HepG2 (cell line): ENCODE data around the gene NLRC5. TPM values are rescaled to one million over a fixed set of nuclear protein-coding genes. Genes with fewer than 3 reads are reported as not detected.

Source experiments
- BRD4 ChIP-seq: sonication (generic); formaldehyde crosslinking; IDR thresholded peaks from 2 replicates; pipeline ENCODE4 v1.4.0; 2020; ENCODE audit warnings: missing genetic modification reagents
- CCAR2 ChIP-seq: fragments of 200-400 bp; formaldehyde crosslinking; optimal IDR thresholded peaks from 2 replicates; pipeline ENCODE3; 2018; ENCODE audit warnings: low read depth, mild to moderate bottlenecking, low read length, moderate library complexity
- ETV5 ChIP-seq: IDR thresholded peaks from 2 replicates; pipeline ENCODE4 v1.6.1; 2018; ENCODE audit warnings: missing biosample characterization, missing genetic modification reagents, inconsistent platforms, borderline replicate concordance
- FOXA1 ChIP-seq, 2 experiments: fragments of 450-650 bp in 1 of 2; sonication (generic) in 1 of 2; formaldehyde crosslinking in 1 of 2; IDR thresholded peaks; 2 replicates each; pipeline versions ENCODE4 v1.4.0 to v1.6.1; 2016 to 2020; ENCODE audit warnings: missing genetic modification reagents in 1 of 2
- GMEB1 ChIP-seq: sonication (generic); formaldehyde crosslinking; IDR thresholded peaks from 2 replicates; pipeline ENCODE4 v1.5.1; 2020; ENCODE audit warnings: missing genetic modification reagents, mild to moderate bottlenecking, borderline replicate concordance
- HDAC2 ChIP-seq: sonication (generic); formaldehyde crosslinking; IDR thresholded peaks from 2 replicates; pipeline ENCODE4 v1.4.0; 2020; ENCODE audit warnings: missing genetic modification reagents
- HNRNPL ChIP-seq: fragments of 200-400 bp; formaldehyde crosslinking; IDR thresholded peaks from 2 replicates; pipeline ENCODE4 v1.6.1; 2017; ENCODE audit warnings: mild to moderate bottlenecking, low read depth, low read length
- IKZF4 ChIP-seq: sonication (generic); formaldehyde crosslinking; IDR thresholded peaks from 2 replicates; pipeline ENCODE4 v1.5.1; 2020; ENCODE audit warnings: borderline replicate concordance, mild to moderate bottlenecking, low read depth, missing genetic modification reagents; ENCODE audit errors: not compliant biosample characterization
- KAT2B ChIP-seq: fragments of 150-350 bp; IDR thresholded peaks from 2 replicates; pipeline ENCODE4 v1.6.1; 2014; ENCODE audit warnings: low read depth, low read length, borderline replicate concordance
- KDM3A ChIP-seq: IDR thresholded peaks from 2 replicates; pipeline ENCODE4 v1.6.1; 2018; ENCODE audit warnings: low read depth, missing compliant biosample characterization
- KDM5B ChIP-seq: sonication (generic); formaldehyde crosslinking; IDR thresholded peaks from 2 replicates; pipeline ENCODE4 v1.4.0; 2020; ENCODE audit warnings: missing genetic modification reagents, mild to moderate bottlenecking, borderline replicate concordance
- KDM6A ChIP-seq: IDR thresholded peaks from 2 replicates; pipeline ENCODE4 v1.6.1; 2016; ENCODE audit warnings: low read depth
- NCOA2 ChIP-seq: sonication (generic); formaldehyde crosslinking; IDR thresholded peaks from 2 replicates; pipeline ENCODE4 v1.8.0; 2022; ENCODE audit warnings: inconsistent platforms
- SMC3 ChIP-seq: IDR thresholded peaks from 2 replicates; pipeline ENCODE4 v1.6.1; 2011; ENCODE audit warnings: low read length, improper control_type of control experiment
- SOX5 ChIP-seq: IDR thresholded peaks from 2 replicates; pipeline ENCODE4 v1.6.1; 2016; ENCODE audit warnings: borderline replicate concordance
- ZFAT ChIP-seq: sonication (generic); formaldehyde crosslinking; conservative IDR thresholded peaks from 2 replicates; pipeline ENCODE4 v1.8.1; 2023; ENCODE audit warnings: missing genetic modification reagents, inconsistent platforms
- ZMAT5 ChIP-seq: sonication (generic); formaldehyde crosslinking; IDR thresholded peaks from 2 replicates; pipeline ENCODE4 v1.5.0; 2020; ENCODE audit warnings: mild to moderate bottlenecking, low read depth, missing genetic modification reagents, borderline replicate concordance
- ZNF143 ChIP-seq: sonication (generic); formaldehyde crosslinking; IDR thresholded peaks from 2 replicates; pipeline ENCODE4 v1.4.0; 2020; ENCODE audit warnings: missing genetic modification reagents
- ZNF207 ChIP-seq: fragments of 450-650 bp; IDR thresholded peaks from 2 replicates; pipeline ENCODE4 v1.6.1; 2016; ENCODE audit warnings: antibody characterized with exemption, borderline replicate concordance
- ZNF264 ChIP-seq: sonication (generic); formaldehyde crosslinking; IDR thresholded peaks from 2 replicates; pipeline ENCODE4 v1.4.0; 2020; ENCODE audit warnings: missing genetic modification reagents
- ZNF672 ChIP-seq: sonication (generic); formaldehyde crosslinking; IDR thresholded peaks from 2 replicates; pipeline ENCODE4 v1.8.1; 2022; ENCODE audit warnings: missing genetic modification reagents
- ZNF792 ChIP-seq: IDR thresholded peaks from 2 replicates; pipeline ENCODE4 v1.6.1; 2016
- ZNF850 ChIP-seq: sonication (generic); formaldehyde crosslinking; conservative IDR thresholded peaks from 2 replicates; pipeline ENCODE4 v1.9.0; 2021; ENCODE audit warnings: mild to moderate bottlenecking, missing genetic modification reagents
- polyA plus RNA-seq, 8 experiments: library from polyadenylated mRNA; depleted of rRNA in 3 of 8; stranded (reverse) in 7 of 8; unstranded in 1 of 8; fragments of >200 nt; fragmentation: Illumina TruSeq in 4 of 8; extraction: Trizol in 4 of 8; gene quantifications; 2 replicates each; pipeline versions ENCODE4 v1.2.1 to v1.2.3, GENCODE V29; 2011 to 2016; ENCODE audit warnings: low read depth in 4 of 8, missing spikeins in 1 of 8, mixed read lengths in 1 of 8; ENCODE audit not compliant: insufficient read depth in 1 of 8
- total RNA-seq, 5 experiments: library from RNA; depleted of rRNA; stranded (reverse); fragments of >200 nt; fragmentation: Illumina TruSeq; extraction: Trizol; gene quantifications; 2 replicates each; pipeline ENCODE4 v1.2.3, GENCODE V29; 2016; ENCODE audit warnings: low read depth in 1 of 5
- TF ChIP-seq, protein P1 (sequence below): sonication (generic); formaldehyde crosslinking; IDR thresholded peaks from 2 replicates; pipeline ENCODE4 v1.5.0; 2020; ENCODE audit warnings: mild to moderate bottlenecking, missing genetic modification reagents
- TF ChIP-seq, protein P2 (sequence below): sonication (generic); formaldehyde crosslinking; IDR thresholded peaks from 2 replicates; pipeline ENCODE4 v1.4.0; 2020; ENCODE audit warnings: mild to moderate bottlenecking, missing genetic modification reagents
- TF ChIP-seq, protein P3 (sequence below): sonication (generic); formaldehyde crosslinking; IDR thresholded peaks from 2 replicates; pipeline ENCODE4 v1.5.1; 2020; ENCODE audit warnings: mild to moderate bottlenecking, missing genetic modification reagents, borderline replicate concordance

The NLRC5 gene
- total and polyA plus RNA-seq, 2 of the 13 experiments (the other 11 are each of a cell fraction or from before 2014, with no cell fraction given) = 6.3 to 12.7 TPM

- TF ChIP-seq CCAR2 (no peak), ZNF143 (CRISPR knock-in tag) (no peak), ZNF792 (CRISPR knock-in tag) (no peak), ZNF264 (CRISPR knock-in tag) (peak; percentile 30; the same call in 1 of the 2 replicates), IKZF4 (CRISPR knock-in tag) (no peak), ZFAT (no peak), ZNF850 (CRISPR knock-in tag) (no peak), ETV5 (CRISPR knock-in tag) (peak; percentile 63; the same call in 1 of the 2 replicates), KDM5B (CRISPR knock-in tag) (no peak), BRD4 (CRISPR knock-in tag) (no peak), ZMAT5 (CRISPR knock-in tag) (no peak), HDAC2 (CRISPR knock-in tag) (peak; percentile 18; the same call in 1 of the 2 replicates), ZNF207 (no peak), FOXA1 (IDR thresholded peaks at IDR 0.05) (no peak), FOXA1 (CRISPR knock-in tag; IDR thresholded peaks at IDR 0.05) (no peak), ZNF672 (no peak), KAT2B (no peak), NCOA2 (CRISPR knock-in tag) (peak; percentile 69), SOX5 (CRISPR knock-in tag) (peak; percentile 16; the same call in 1 of the 2 replicates), GMEB1 (CRISPR knock-in tag) (no peak), KDM6A (no peak), KDM3A (CRISPR knock-in tag) (no peak), HNRNPL (no peak), SMC3 (no peak)
- TF ChIP-seq, protein P1, sequence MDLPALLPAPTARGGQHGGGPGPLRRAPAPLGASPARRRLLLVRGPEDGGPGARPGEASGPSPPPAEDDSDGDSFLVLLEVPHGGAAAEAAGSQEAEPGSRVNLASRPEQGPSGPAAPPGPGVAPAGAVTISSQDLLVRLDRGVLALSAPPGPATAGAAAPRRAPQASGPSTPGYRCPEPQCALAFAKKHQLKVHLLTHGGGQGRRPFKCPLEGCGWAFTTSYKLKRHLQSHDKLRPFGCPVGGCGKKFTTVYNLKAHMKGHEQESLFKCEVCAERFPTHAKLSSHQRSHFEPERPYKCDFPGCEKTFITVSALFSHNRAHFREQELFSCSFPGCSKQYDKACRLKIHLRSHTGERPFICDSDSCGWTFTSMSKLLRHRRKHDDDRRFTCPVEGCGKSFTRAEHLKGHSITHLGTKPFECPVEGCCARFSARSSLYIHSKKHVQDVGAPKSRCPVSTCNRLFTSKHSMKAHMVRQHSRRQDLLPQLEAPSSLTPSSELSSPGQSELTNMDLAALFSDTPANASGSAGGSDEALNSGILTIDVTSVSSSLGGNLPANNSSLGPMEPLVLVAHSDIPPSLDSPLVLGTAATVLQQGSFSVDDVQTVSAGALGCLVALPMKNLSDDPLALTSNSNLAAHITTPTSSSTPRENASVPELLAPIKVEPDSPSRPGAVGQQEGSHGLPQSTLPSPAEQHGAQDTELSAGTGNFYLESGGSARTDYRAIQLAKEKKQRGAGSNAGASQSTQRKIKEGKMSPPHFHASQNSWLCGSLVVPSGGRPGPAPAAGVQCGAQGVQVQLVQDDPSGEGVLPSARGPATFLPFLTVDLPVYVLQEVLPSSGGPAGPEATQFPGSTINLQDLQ (CRISPR knock-in tag) = no peak
- TF ChIP-seq, protein P2, sequence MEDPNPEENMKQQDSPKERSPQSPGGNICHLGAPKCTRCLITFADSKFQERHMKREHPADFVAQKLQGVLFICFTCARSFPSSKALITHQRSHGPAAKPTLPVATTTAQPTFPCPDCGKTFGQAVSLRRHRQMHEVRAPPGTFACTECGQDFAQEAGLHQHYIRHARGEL (CRISPR knock-in tag) = no peak
- TF ChIP-seq, protein P3, sequence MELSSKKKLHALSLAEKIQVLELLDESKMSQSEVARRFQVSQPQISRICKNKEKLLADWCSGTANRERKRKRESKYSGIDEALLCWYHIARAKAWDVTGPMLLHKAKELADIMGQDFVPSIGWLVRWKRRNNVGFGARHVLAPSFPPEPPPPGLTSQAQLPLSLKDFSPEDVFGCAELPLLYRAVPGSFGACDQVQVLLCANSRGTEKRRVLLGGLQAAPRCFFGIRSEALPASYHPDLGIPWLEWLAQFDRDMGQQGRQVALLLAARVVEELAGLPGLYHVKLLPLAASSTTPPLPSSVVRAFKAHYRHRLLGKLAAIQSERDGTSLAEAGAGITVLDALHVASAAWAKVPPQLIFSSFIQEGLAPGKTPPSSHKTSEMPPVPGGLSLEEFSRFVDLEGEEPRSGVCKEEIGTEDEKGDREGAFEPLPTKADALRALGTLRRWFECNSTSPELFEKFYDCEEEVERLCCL = no peak
Observed at GRCh38 chr16:56986361-56986760, 3.0 kb upstream of the NLRC5 start (continued).
